Neural progenitor cell (in vitro differentiated cells): ENCODE measurements around the gene VRK2.

ENCODE experiments used
- CTCF ChIP-seq: fragments of 200-600 bp; sonication (generic); IDR thresholded peaks from 2 replicates; pipeline ENCODE4 v1.5.1; 2017; ENCODE audit warnings: antibody characterized with exemption, mild to moderate bottlenecking
- EZH2 ChIP-seq: fragments of 200-600 bp; sonication (generic); IDR thresholded peaks from 2 replicates; pipeline ENCODE4 v1.6.1; 2017; ENCODE audit warnings: antibody characterized with exemption, mild to moderate bottlenecking, moderate library complexity

GRCh38 chr2:58006952-58007284 lies 39.7 kb upstream of the VRK2 start:
- TF ChIP-seq CTCF (no peak), EZH2 (no peak)
